Putamen (tissue), 1 donor: ENCODE measurements around the gene SLFN14.
"Not testable (repeated sequence)": the region's sequence is repeated elsewhere in the genome, so short reads cannot be mapped to it uniquely, and the experiment has no call there.

ENCODE experiments used
- DNase-seq: peaks from one replicate; pipeline ENCODE4 v3.0.0-alpha.2; 2016; ENCODE audit warnings: low spot score

Gene SLFN14

GRCh38 chr17:35521654-35522256 is 38.9 kb downstream of the SLFN14 start:
- DNase-seq: not testable (repeated sequence)

GRCh38 chr17:35521150-35521549 is 39.5 kb downstream of the SLFN14 start:
- DNase-seq: no peak

GRCh38 chr17:35519906-35520442 is 40.6 kb downstream of the SLFN14 start:
- DNase-seq: no peak

- no peak for DNase-seq
Observed at GRCh38 chr17:35519439-35519838, 41.2 kb downstream of the SLFN14 start.

- not testable (repeated sequence) for DNase-seq
Observed at GRCh38 chr17:35518431-35518830, 42.2 kb downstream of the SLFN14 start.

- no peak for DNase-seq
Observed at GRCh38 chr17:35515027-35515426, 45.6 kb downstream of the SLFN14 start.

GRCh38 chr17:35514564-35514963 is 46.1 kb downstream of the SLFN14 start:
- DNase-seq: no peak
